T-cell (primary cell): ENCODE measurements around the gene ULK4. TPM values are rescaled to one million over a fixed set of nuclear protein-coding genes. Genes with fewer than 3 reads are reported as not detected.
"Not testable (repeated sequence)": the region's sequence is repeated elsewhere in the genome, so short reads cannot be mapped to it uniquely, and the experiment has no call there.

Experiments used
- ATAC-seq, 4 experiments: fragments of 200-7000 bp in 3 of 4; fragments of 150-1000 bp in 1 of 4; cut with Tn5 transposase; replicated peaks in 1 of 4; 1 replicate in 3 of 4; 2 replicates in 1 of 4; pipeline ENCODE4 v1.10.0; 2021; ENCODE audit warnings: moderate library complexity in 3 of 4, mild to moderate bottlenecking in 2 of 4, moderate number of reproducible peaks in 1 of 4
- CTCF ChIA-PET, 2 donors: fragments of 300-600 bp; sonication (Branson Sonifier 250); formaldehyde crosslinking; loops; one replicate each; lab custom pipeline; 2022; ENCODE audit warnings: antibody characterized with exemption in 2 of 2; lab: Charles Lee
- POLR2A ChIA-PET, 2 donors: fragments of 300-600 bp; sonication (Branson Sonifier 250); formaldehyde crosslinking; loops; one replicate each; lab custom pipeline; 2022; ENCODE audit warnings: antibody characterized with exemption in 2 of 2; lab: Charles Lee
- DNase-seq, 35 experiments: peaks; one replicate each; pipeline versions ENCODE4 v3.0.0 to v3.0.0-alpha.2; 2013 to 2023
- H3K27ac ChIP-seq: one replicate; pipeline ENCODE4 v1.5.1; 2013; ENCODE audit warnings: low read length
- H3K27me3 ChIP-seq, 2 experiments: replicated peaks in 1 of 2; 1 replicate in 1 of 2; 2 replicates in 1 of 2; pipeline versions ENCODE4 v1.6.1 to v1.7.0; 2013; ENCODE audit warnings: low read length in 1 of 2, mixed read lengths in 1 of 2; ENCODE audit not compliant: control insufficient read depth in 2 of 2, insufficient read depth in 2 of 2; ENCODE audit errors: extremely low read depth in 1 of 2
- H3K36me3 ChIP-seq, 2 donors: 1 replicate in 1 of 2; 2 replicates in 1 of 2; pipeline versions ENCODE4 v1.6.1 to v1.7.0; 2013; ENCODE audit warnings: low read length in 1 of 2; ENCODE audit not compliant: control insufficient read depth in 2 of 2, insufficient read depth in 1 of 2; ENCODE audit errors: extremely low read depth in 1 of 2
- H3K4me1 ChIP-seq, 2 experiments: 1 replicate in 1 of 2; 2 replicates in 1 of 2; pipeline versions ENCODE4 v1.6.1 to v1.7.0; 2013; ENCODE audit warnings: low read length in 2 of 2, mixed read lengths in 1 of 2; ENCODE audit not compliant: insufficient read depth in 2 of 2, control insufficient read depth in 1 of 2; ENCODE audit errors: extremely low read depth in 1 of 2
- H3K4me3 ChIP-seq, 2 donors: 1 replicate in 1 of 2; 2 replicates in 1 of 2; pipeline versions ENCODE4 v1.5.1 to v1.7.0; 2013; ENCODE audit warnings: mild to moderate bottlenecking in 2 of 2, low read length in 1 of 2, moderate library complexity in 1 of 2; ENCODE audit not compliant: control insufficient read depth in 1 of 2; ENCODE audit errors: extremely low read depth in 1 of 2
- H3K9me3 ChIP-seq: 2 replicates; pipeline ENCODE4 v1.7.0; 2013
- H3K27ac Mint-ChIP-seq, 2 donors: one replicate each; pipeline ENCODE4 v1.8.0; 2020 to 2021; ENCODE audit warnings: mild to moderate bottlenecking in 2 of 2, mixed read lengths in 2 of 2
- H3K27me3 Mint-ChIP-seq, 2 donors: one replicate each; pipeline ENCODE4 v1.8.0; 2021 to 2022; ENCODE audit warnings: mixed read lengths in 2 of 2
- H3K36me3 Mint-ChIP-seq: one replicate; pipeline ENCODE4 v1.8.0; 2021; ENCODE audit warnings: mixed read lengths
- H3K4me1 Mint-ChIP-seq, 3 donors: one replicate each; pipeline ENCODE4 v1.8.0; 2020 to 2022; ENCODE audit warnings: mixed read lengths in 3 of 3, mild to moderate bottlenecking in 1 of 3
- H3K4me3 Mint-ChIP-seq, 3 donors: one replicate each; pipeline ENCODE4 v1.8.0; 2020 to 2022; ENCODE audit warnings: mild to moderate bottlenecking in 3 of 3, mixed read lengths in 3 of 3, moderate library complexity in 3 of 3
- H3K9me3 Mint-ChIP-seq, 3 donors: one replicate each; pipeline ENCODE4 v1.8.0; 2020 to 2022; ENCODE audit warnings: mixed read lengths in 3 of 3
- WGBS: methylation state at CpG from one replicate; pipeline ENCODE4 v1.1.5; 2013; ENCODE audit warnings: missing lambda C conversion rate; ENCODE audit not compliant: insufficient coverage; 5-methylcytosine and 5-hydroxymethylcytosine counted together
- total RNA-seq, 35 experiments: library from RNA in 6 of 35; stranded (reverse) in 6 of 35; fragments of 120-200 nt in 1 of 35; gene quantifications; one replicate each; pipeline versions ENCODE4 v1.2.1 to v1.2.4 and lab custom pipeline; 2013 to 2026

Gene ULK4
- total RNA-seq, 5 donors from 2014 or later (not counting 1 experiment from before 2014, with no cell fraction given): 17.5 to 28.2 (median 19.7) TPM

GRCh38 chr3:41405466-41405865, 556.4 kb downstream of the ULK4 start:
- H3K36me3 Mint-ChIP-seq: peaks cover 18% of the 10 kb centered on the region
- ChIA-PET POLR2A (no interaction called here), CTCF (no interaction called here)
- H3K27me3 Mint-ChIP-seq: no peaks in the 10 kb centered on the region
- Histone ChIP-seq H3K27me3 (no peaks in the 10 kb centered on the region), H3K36me3 (no peaks in the 10 kb centered on the region), H3K4me1 (no peaks in the 10 kb centered on the region), H3K27ac (no peak overlapping the region), H3K9me3 (no peaks in the 10 kb centered on the region), H3K4me3 (no peak overlapping the region)
- H3K4me1 Mint-ChIP-seq: peaks cover 0 to 7% (median 0%) of the 10 kb centered on the region in 3 donors
- ATAC-seq: no peak
- H3K27ac Mint-ChIP-seq: no peak overlapping the region
- no peak overlapping the region for H3K4me3 Mint-ChIP-seq
- no peak for DNase-seq
- H3K9me3 Mint-ChIP-seq: peaks cover 0 to 8% (median 8%) of the 10 kb centered on the region in 3 donors
- WGBS: no CpG with 5 or more reads among the region's 2 CpGs

GRCh38 chr3:41404582-41404981, 557.3 kb downstream of the ULK4 start:
- ChIA-PET CTCF (no interaction called here), POLR2A (no interaction called here)
- DNase-seq (no peak), ATAC-seq (no peak)
- Histone ChIP-seq H3K27me3 (no peaks in the 10 kb centered on the region), H3K4me3 (no peak overlapping the region), H3K9me3 (no peaks in the 10 kb centered on the region), H3K4me1 (no peaks in the 10 kb centered on the region), H3K36me3 (no peaks in the 10 kb centered on the region), H3K27ac (no peak overlapping the region)
- Mint-ChIP-seq H3K36me3 (peaks cover 18% of the 10 kb centered on the region), H3K9me3 (peaks cover 0 to 8% (median 8%) of the 10 kb centered on the region in 3 donors), H3K27me3 (no peaks in the 10 kb centered on the region), H3K27ac (no peak overlapping the region), H3K4me3 (no peak overlapping the region), H3K4me1 (peaks cover 0 to 7% (median 0%) of the 10 kb centered on the region in 3 donors)
- 80% methylated on average over 1 of the region's 1 CpG for WGBS

GRCh38 chr3:41394896-41395295, 567.0 kb downstream of the ULK4 start:
- H3K36me3 Mint-ChIP-seq: peaks cover 69% of the 10 kb centered on the region
- no peak overlapping the region for H3K27ac ChIP-seq
- DNase-seq (no peak), ATAC-seq (no peak)
- no peak overlapping the region for H3K4me3 Mint-ChIP-seq
- H3K4me3 ChIP-seq: no peak overlapping the region
- H3K9me3 Mint-ChIP-seq: peaks cover 6 to 8% (median 8%) of the 10 kb centered on the region in 3 donors
- WGBS: no CpG with 5 or more reads among the region's 1 CpG
- ChIA-PET POLR2A (no interaction called here), CTCF (no interaction called here)
- H3K4me1 Mint-ChIP-seq: no peaks in the 10 kb centered on the region
- no peaks in the 10 kb centered on the region for H3K27me3 Mint-ChIP-seq
- H3K27me3 ChIP-seq: no peaks in the 10 kb centered on the region
- no peaks in the 10 kb centered on the region for H3K36me3 ChIP-seq
- H3K9me3 ChIP-seq: no peaks in the 10 kb centered on the region
- no peak overlapping the region for H3K27ac Mint-ChIP-seq
- H3K4me1 ChIP-seq: no peaks in the 10 kb centered on the region

GRCh38 chr3:41370765-41371535, 591.0 kb downstream of the ULK4 start:
- H3K4me3 Mint-ChIP-seq, H3K9me3 ChIP-seq, H3K4me1 Mint-ChIP-seq, H3K4me3 ChIP-seq, DNase-seq, H3K27me3 ChIP-seq, CTCF ChIA-PET, H3K36me3 ChIP-seq, POLR2A ChIA-PET, H3K27ac Mint-ChIP-seq, ATAC-seq, H3K27me3 Mint-ChIP-seq, H3K27ac ChIP-seq, H3K4me1 ChIP-seq: not testable (repeated sequence)
- H3K36me3 Mint-ChIP-seq: peaks cover 36% of the 10 kb centered on the region
- H3K9me3 Mint-ChIP-seq: peaks cover 6 to 21% (median 11%) of the 10 kb centered on the region in 3 donors
- WGBS: 84% methylated on average over 7 of the region's 11 CpGs

GRCh38 chr3:41370307-41370706, 591.6 kb downstream of the ULK4 start:
- Mint-ChIP-seq H3K4me3 (no peak overlapping the region), H3K36me3 (peaks cover 32% of the 10 kb centered on the region), H3K27ac (no peak overlapping the region), H3K27me3 (no peaks in the 10 kb centered on the region), H3K4me1 (no peaks in the 10 kb centered on the region), H3K9me3 (peaks cover 6 to 21% (median 6%) of the 10 kb centered on the region in 3 donors)
- Histone ChIP-seq H3K27me3 (peaks cover 0 to 3% of the 10 kb centered on the region in 2 experiments), H3K4me3 (no peak overlapping the region), H3K9me3 (no peaks in the 10 kb centered on the region), H3K36me3 (no peaks in the 10 kb centered on the region), H3K27ac (no peak overlapping the region), H3K4me1 (no peaks in the 10 kb centered on the region)
- no peak for DNase-seq
- 97% methylated on average over 7 of the region's 7 CpGs for WGBS
- CTCF ChIA-PET: no interaction called here
- no peak for ATAC-seq
- POLR2A ChIA-PET: no interaction called here

- peaks cover 0 to 3% of the 10 kb centered on the region in 2 experiments for H3K27me3 ChIP-seq
- no peak for DNase-seq
- no peaks in the 10 kb centered on the region for H3K27me3 Mint-ChIP-seq
- H3K27ac ChIP-seq: no peak overlapping the region
- POLR2A ChIA-PET: no interaction called here
- no CpG with 5 or more reads among the region's 3 CpGs for WGBS
- CTCF ChIA-PET: no interaction called here
- peaks cover 28% of the 10 kb centered on the region for H3K36me3 Mint-ChIP-seq
- H3K27ac Mint-ChIP-seq: no peak overlapping the region
- no peak for ATAC-seq
- H3K9me3 ChIP-seq: no peaks in the 10 kb centered on the region
- H3K4me3 Mint-ChIP-seq: no peak overlapping the region
- peaks cover 6 to 21% (median 6%) of the 10 kb centered on the region in 3 donors for H3K9me3 Mint-ChIP-seq
- H3K36me3 ChIP-seq: no peaks in the 10 kb centered on the region
- H3K4me3 ChIP-seq: no peak overlapping the region
- H3K4me1 Mint-ChIP-seq: no peaks in the 10 kb centered on the region
- no peaks in the 10 kb centered on the region for H3K4me1 ChIP-seq
Observed at GRCh38 chr3:41369838-41370237, 592.1 kb downstream of the ULK4 start.
